Measurements from ENCODE around the gene CLIC5. TPM values are rescaled to one million over a fixed set of nuclear protein-coding genes. Genes with fewer than 3 reads are reported as not detected.
A peak's percentile ranks its signal among the peaks of the same experiment; 100 is the strongest.

Gene CLIC5
- total RNA-seq, 2 donors from 2014 or later = 3.3 to 6.6 TPM

DNA sequence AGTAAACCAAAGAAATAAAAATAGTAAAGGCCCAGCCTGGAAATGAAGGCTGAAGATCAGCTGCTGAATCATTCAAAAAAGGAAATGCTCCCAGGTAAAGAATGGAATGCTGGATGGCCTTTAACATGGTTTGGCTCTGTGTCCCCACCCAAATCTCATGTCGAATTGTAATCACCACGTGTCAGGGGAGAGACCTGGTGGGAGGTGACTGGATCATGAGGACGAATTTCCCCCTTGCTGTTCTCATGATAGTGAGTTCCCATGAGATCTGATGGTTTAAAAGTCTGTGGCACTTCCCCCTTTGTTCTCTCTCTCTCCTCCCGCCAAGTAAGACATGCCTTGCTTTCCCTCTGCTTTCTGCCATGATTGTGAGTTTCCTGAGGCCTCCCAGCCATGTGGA, 9.9 kb upstream of the CLIC5 start:
- Mint-ChIP-seq H3K27ac (no peak overlapping the region), H3K36me3 (ENCODE audit: insufficient read depth in 2 of 2) (no peaks in the 10 kb centered on the region), H3K27me3 (ENCODE audit: low read depth) (peaks cover 26% of the 10 kb centered on the region), H3K4me1 (ENCODE audit: low read depth) (peaks cover 14% of the 10 kb centered on the region), H3K9me3 (peaks cover 0 to 2% of the 10 kb centered on the region in 2 donors), H3K4me3 (no peak overlapping the region)
- ATAC-seq (replicated peaks in 1 of 2) (no peak), DNase-seq (no peak)

DNA sequence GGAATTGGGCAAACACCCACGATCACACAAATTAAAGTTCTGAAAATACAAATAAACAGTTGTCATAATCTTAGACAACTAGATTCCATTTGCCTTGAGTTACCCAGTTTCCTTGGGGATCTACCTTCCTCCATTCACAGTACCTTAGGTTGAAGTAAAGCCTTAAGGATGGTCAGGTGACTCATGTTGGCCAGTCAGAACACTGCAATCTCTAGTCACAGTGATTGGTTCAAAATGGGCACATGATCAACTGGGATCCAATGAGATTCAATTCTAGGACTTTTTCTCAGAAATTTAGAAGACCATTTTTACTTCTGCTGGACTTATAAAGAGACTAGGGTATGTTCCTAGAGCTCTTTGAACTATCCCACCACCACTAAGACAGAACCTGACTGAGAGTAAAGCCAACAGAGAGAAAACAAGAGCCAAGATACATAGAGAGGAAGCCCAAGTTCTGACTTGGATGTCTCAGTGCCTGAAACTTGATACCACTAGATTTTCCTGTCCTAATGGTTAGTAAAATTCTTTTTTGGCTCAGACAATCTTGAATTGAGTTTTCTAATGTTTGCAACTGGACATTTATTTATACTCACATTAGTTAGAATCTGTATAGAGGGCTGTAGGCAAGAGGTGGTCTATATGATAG, 8.6 kb upstream of the CLIC5 start:
- Mint-ChIP-seq H3K4me1 (ENCODE audit: low read depth) (peaks cover 14% of the 10 kb centered on the region), H3K27ac (no peak overlapping the region), H3K27me3 (ENCODE audit: low read depth) (peaks cover 22% of the 10 kb centered on the region), H3K9me3 (peaks cover 0 to 2% of the 10 kb centered on the region in 2 donors), H3K36me3 (ENCODE audit: insufficient read depth in 2 of 2) (no peaks in the 10 kb centered on the region), H3K4me3 (no peak overlapping the region)
- no peak for DNase-seq
- ATAC-seq (replicated peaks in 1 of 2) = no peak

DNA sequence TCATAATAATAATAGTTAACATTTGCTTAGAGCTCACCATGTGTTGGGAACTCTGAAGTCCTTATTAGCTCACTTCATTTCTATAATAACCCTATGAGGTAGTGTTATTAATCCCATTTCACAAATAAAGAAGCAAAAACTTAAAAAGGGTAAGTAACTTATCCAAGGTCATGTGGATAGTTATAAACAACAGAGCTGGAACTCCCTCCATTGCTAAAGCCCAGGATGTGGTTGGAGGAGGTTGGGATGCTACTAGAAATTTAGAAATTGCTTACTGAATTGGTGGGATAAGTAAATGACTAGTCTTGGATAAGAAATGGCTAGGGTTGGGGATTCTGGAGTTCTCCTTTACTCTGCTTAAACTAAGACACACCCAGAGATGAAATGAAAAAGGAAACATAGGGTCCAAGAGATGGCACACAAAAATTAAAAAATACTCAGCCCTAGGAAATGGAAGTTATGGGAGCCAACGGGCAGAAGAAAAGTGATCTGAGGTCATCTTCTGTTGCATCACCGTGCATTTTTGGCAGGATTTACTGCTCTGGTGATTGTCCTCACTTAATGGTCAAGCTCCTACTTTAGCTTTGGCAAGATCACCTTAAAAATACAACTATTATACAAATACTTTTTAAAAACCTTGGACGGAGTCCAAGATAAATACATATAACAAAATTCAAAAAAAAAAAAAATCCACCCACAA, 7.7 kb upstream of the CLIC5 start:
- Mint-ChIP-seq H3K27ac (no peak overlapping the region), H3K9me3 (peaks cover 0 to 2% of the 10 kb centered on the region in 2 donors), H3K4me3 (no peak overlapping the region), H3K36me3 (ENCODE audit: insufficient read depth in 2 of 2) (no peaks in the 10 kb centered on the region), H3K27me3 (ENCODE audit: low read depth) (peaks cover 23% of the 10 kb centered on the region), H3K4me1 (ENCODE audit: low read depth) (peaks cover 14% of the 10 kb centered on the region)
- ATAC-seq (replicated peaks in 1 of 2) (no peak), DNase-seq (no peak)

- Mint-ChIP-seq H3K36me3 (ENCODE audit: insufficient read depth in 2 of 2) (no peaks in the 10 kb centered on the region), H3K9me3 (peaks cover 0 to 2% of the 10 kb centered on the region in 2 donors), H3K4me3 (peak overlapping the region; percentile 5 to 12), H3K4me1 (ENCODE audit: low read depth) (peaks cover 19% of the 10 kb centered on the region), H3K27ac (no peak overlapping the region), H3K27me3 (ENCODE audit: low read depth) (peaks cover 33% of the 10 kb centered on the region)
- DNase-seq (peak in 1 of 2 donors; percentile 23), ATAC-seq (replicated peaks in 1 of 2) (peak; percentile 92 to 93)
Observed at GRCh38 chr6:46022106-46022948, 6.7 kb upstream of the CLIC5 start.

DNA sequence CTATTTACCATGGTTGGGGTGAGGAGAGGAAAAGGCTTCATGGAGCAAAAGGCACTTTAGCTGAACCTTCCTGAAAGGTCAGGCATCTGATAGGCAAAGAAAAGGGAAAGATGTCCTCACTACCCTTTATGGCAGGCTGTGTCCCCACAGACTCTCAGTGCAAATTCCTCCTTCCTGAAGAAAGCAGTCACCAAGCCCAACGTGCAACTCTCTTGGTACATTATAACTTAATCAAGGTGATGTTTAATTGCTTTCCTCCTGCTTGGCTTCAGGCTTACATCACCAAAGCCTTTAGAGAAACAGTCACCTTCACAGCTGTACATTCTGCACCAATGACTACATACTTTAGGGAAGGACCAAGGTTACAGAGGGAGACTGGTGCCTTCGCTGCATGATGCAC, 2.1 kb upstream of the CLIC5 start:
- Mint-ChIP-seq H3K9me3 (peaks cover 2 to 4% of the 10 kb centered on the region in 2 donors), H3K4me3 (no peak overlapping the region), H3K27me3 (ENCODE audit: low read depth) (peaks cover 44% of the 10 kb centered on the region), H3K27ac (no peak overlapping the region), H3K36me3 (ENCODE audit: insufficient read depth in 2 of 2) (peaks cover 2 to 3% of the 10 kb centered on the region in 2 donors), H3K4me1 (ENCODE audit: low read depth) (peaks cover 42% of the 10 kb centered on the region)
- no peak for ATAC-seq (replicated peaks in 1 of 2)
- no peak for DNase-seq

- Mint-ChIP-seq H3K9me3 (peaks cover 2 to 4% of the 10 kb centered on the region in 2 donors), H3K27ac (no peak overlapping the region), H3K36me3 (ENCODE audit: insufficient read depth in 2 of 2) (peaks cover 2 to 3% of the 10 kb centered on the region in 2 donors), H3K4me1 (ENCODE audit: low read depth) (peaks cover 44% of the 10 kb centered on the region), H3K4me3 (peak overlapping the region; percentile 18 to 59), H3K27me3 (ENCODE audit: low read depth) (peaks cover 34% of the 10 kb centered on the region)
- ATAC-seq (replicated peaks in 1 of 2) (no peak), DNase-seq (no peak)
Observed at GRCh38 chr6:46016063-46016608, 476 bp upstream of the CLIC5 start.

GRCh38 chr6:46014511-46015118, 1.0 kb downstream of the CLIC5 start:
- Mint-ChIP-seq H3K4me3 (peak overlapping the region; percentile 89 to 91), H3K4me1 (ENCODE audit: low read depth) (peaks cover 56% of the 10 kb centered on the region), H3K27me3 (ENCODE audit: low read depth) (peaks cover 35% of the 10 kb centered on the region), H3K27ac (peak overlapping the region; percentile 0), H3K9me3 (peaks cover 2 to 4% of the 10 kb centered on the region in 2 donors), H3K36me3 (ENCODE audit: insufficient read depth in 2 of 2) (peaks cover 2 to 3% of the 10 kb centered on the region in 2 donors)
- DNase-seq = peak in 1 of 2 donors; percentile 17
- peak in 1 of 2 donors; percentile 3 for ATAC-seq (replicated peaks in 1 of 2)

- peaks cover 2 to 3% of the 10 kb centered on the region in 2 donors for H3K36me3 Mint-ChIP-seq (ENCODE audit: insufficient read depth in 2 of 2)
- no peak overlapping the region for H3K27ac Mint-ChIP-seq
- ATAC-seq (replicated peaks in 1 of 2) (peak; percentile 28 to 40), DNase-seq (no peak)
- H3K4me1 Mint-ChIP-seq (ENCODE audit: low read depth) = peaks cover 56% of the 10 kb centered on the region
- peaks cover 2 to 4% of the 10 kb centered on the region in 2 donors for H3K9me3 Mint-ChIP-seq
- peak overlapping the region; percentile 89 to 91 for H3K4me3 Mint-ChIP-seq
- peaks cover 40% of the 10 kb centered on the region for H3K27me3 Mint-ChIP-seq (ENCODE audit: low read depth)
Observed at GRCh38 chr6:46014046-46014445, 1.6 kb downstream of the CLIC5 start.

DNA sequence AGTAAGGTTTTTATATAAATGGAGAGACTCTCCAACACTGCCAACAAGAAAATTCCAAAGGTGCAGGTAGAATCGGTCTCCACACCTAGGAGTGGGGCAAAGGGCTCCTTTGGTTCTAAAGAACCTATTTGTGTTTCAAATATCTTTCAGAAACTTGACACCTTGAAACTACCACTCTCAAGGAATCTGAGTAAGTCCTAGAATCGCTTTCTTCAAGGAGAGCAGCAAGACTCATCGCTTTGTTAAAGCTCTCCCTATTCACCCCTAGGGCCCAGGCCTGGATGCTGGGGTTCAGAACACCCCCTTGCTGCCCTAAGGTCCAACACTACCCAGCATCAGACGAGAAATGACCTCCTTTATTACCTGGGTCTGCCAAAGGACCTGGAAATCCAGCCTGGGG, 2.0 kb downstream of the CLIC5 start:
- H3K27ac Mint-ChIP-seq = no peak overlapping the region

GRCh38 chr6:46012834-46013233, 2.8 kb downstream of the CLIC5 start:
- Mint-ChIP-seq H3K9me3 (peaks cover 2 to 4% of the 10 kb centered on the region in 2 donors), H3K27ac (no peak overlapping the region), H3K4me1 (ENCODE audit: low read depth) (peaks cover 51% of the 10 kb centered on the region), H3K36me3 (ENCODE audit: insufficient read depth in 2 of 2) (peaks cover 2 to 3% of the 10 kb centered on the region in 2 donors), H3K27me3 (ENCODE audit: low read depth) (peaks cover 34% of the 10 kb centered on the region), H3K4me3 (peak overlapping the region; percentile 2 to 45)
- DNase-seq (no peak), ATAC-seq (replicated peaks in 1 of 2) (no peak)

More for the DNA sequence above, 2.0 kb downstream of the CLIC5 start:
- DNase-seq = peak in 1 of 2 donors; percentile 8
- Mint-ChIP-seq H3K4me3 (peak overlapping the region; percentile 89 to 91), H3K9me3 (peaks cover 2 to 4% of the 10 kb centered on the region in 2 donors), H3K27me3 (ENCODE audit: low read depth) (peaks cover 40% of the 10 kb centered on the region), H3K4me1 (ENCODE audit: low read depth) (peaks cover 56% of the 10 kb centered on the region), H3K36me3 (ENCODE audit: insufficient read depth in 2 of 2) (peaks cover 2 to 3% of the 10 kb centered on the region in 2 donors)
- no peak for ATAC-seq (replicated peaks in 1 of 2)

- H3K36me3 Mint-ChIP-seq (ENCODE audit: insufficient read depth in 2 of 2) = no peaks in the 10 kb centered on the region
- DNase-seq (peak; percentile 69 to 77), ATAC-seq (replicated peaks in 1 of 2) (peak; percentile 85 to 90)
- H3K4me3 Mint-ChIP-seq = peak overlapping the region; percentile 36 to 78
- no peaks in the 10 kb centered on the region for H3K9me3 Mint-ChIP-seq
- peaks cover 20% of the 10 kb centered on the region for H3K27me3 Mint-ChIP-seq (ENCODE audit: low read depth)
- peak overlapping the region; percentile 83 for H3K27ac Mint-ChIP-seq
- H3K4me1 Mint-ChIP-seq (ENCODE audit: low read depth) = peaks cover 51% of the 10 kb centered on the region
Observed at GRCh38 chr6:46011188-46012085, 4.2 kb downstream of the CLIC5 start.

Measured in activated T-cell treated with anti-CD3 and anti-CD28 coated beads, Interleukin-2, amount 50 U/mL, for 72 hours (primary cell).